Stomach (tissue), 4 donors: ENCODE measurements around the gene GLCE.

Experiments used
- CTCF ChIP-seq, 7 experiments: fragments of 450-650 bp in 4 of 7; fragments of 200-600 bp in 3 of 7; sonication (generic) in 3 of 7; IDR thresholded peaks; one replicate each; pipeline ENCODE4 v1.5.1; 2016 to 2019; ENCODE audit warnings: antibody characterized with exemption in 7 of 7, control low read depth in 2 of 7, mild to moderate bottlenecking in 1 of 7
- EP300 ChIP-seq: sonication (generic); formaldehyde crosslinking; IDR thresholded peaks from one replicate; pipeline ENCODE4 v1.6.1; 2017; ENCODE audit warnings: antibody characterized with exemption
- POLR2A ChIP-seq, 4 donors: fragments of 450-650 bp; IDR thresholded peaks; one replicate each; pipeline ENCODE4 v1.6.1; 2016; ENCODE audit warnings: antibody characterized with exemption in 4 of 4, control low read depth in 2 of 4, mild to moderate bottlenecking in 1 of 4, moderate library complexity in 1 of 4

- no peak for TF ChIP-seq CTCF (IDR thresholded peaks at IDR 0.05)
- no peak for TF ChIP-seq EP300
- no peak for TF ChIP-seq POLR2A (IDR thresholded peaks at IDR 0.05)
Measured at GRCh38 chr15:69290346-69291164, 130.1 kb downstream of the GLCE start.
